Measurements from ENCODE around the gene CLEC4F. TPM values are rescaled to one million over a fixed set of nuclear protein-coding genes. Genes with fewer than 3 reads are reported as not detected.

CLEC4F gene
- total and polyA plus RNA-seq, 2 of the 4 experiments (the other 2 are of a cell fraction) = not detected

GRCh38 chr2:70828115-70828514 is 7.7 kb upstream of the CLEC4F start (continued):
- TF ChIP-seq RFX5 (IDR thresholded peaks at IDR 0.05; ENCODE audit: low read depth, low read length) = no peak
- TF ChIP-seq, protein P1, sequence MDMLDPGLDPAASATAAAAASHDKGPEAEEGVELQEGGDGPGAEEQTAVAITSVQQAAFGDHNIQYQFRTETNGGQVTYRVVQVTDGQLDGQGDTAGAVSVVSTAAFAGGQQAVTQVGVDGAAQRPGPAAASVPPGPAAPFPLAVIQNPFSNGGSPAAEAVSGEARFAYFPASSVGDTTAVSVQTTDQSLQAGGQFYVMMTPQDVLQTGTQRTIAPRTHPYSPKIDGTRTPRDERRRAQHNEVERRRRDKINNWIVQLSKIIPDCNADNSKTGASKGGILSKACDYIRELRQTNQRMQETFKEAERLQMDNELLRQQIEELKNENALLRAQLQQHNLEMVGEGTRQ (IDR thresholded peaks at IDR 0.05; ENCODE audit: low read depth, low read length) = no peak

- ChIA-PET POLR2A (ENCODE audit: unreplicated experiment) (no interaction called here), CTCF (no interaction called here)
- Histone ChIP-seq H3K9me1 (ENCODE audit: insufficient read depth, low read length) (no peaks in the 10 kb centered on the region), H2BK20ac (ENCODE audit: low read depth, low read length) (no peak overlapping the region), H3K56ac (ENCODE audit: extremely low read depth, insufficient read depth, low read length) (no peak overlapping the region), H4K91ac (ENCODE audit: insufficient read depth, low read depth, low read length) (no peak overlapping the region), H2BK120ac (ENCODE audit: low read depth, low read length) (no peak overlapping the region), H3K18ac (ENCODE audit: low read depth, low read length) (no peak overlapping the region), H3K36me3 (ENCODE audit: control insufficient read depth, insufficient read depth, low read length) (no peaks in the 10 kb centered on the region), H4K20me1 (ENCODE audit: insufficient read depth, low read length) (no peaks in the 10 kb centered on the region), H3K9me3 (ENCODE audit: control insufficient read depth, insufficient read depth, low read length) (no peaks in the 10 kb centered on the region), H3K4me2 (ENCODE audit: low read depth, low read length) (no peak overlapping the region), H3K9ac (ENCODE audit: low read depth, low read length) (no peak overlapping the region), H2AFZ (replicated peaks; ENCODE audit: low read length, poor library complexity) (no peak overlapping the region), H2AK9ac (replicated peaks; ENCODE audit: low read depth, low read length, poor library complexity) (no peak overlapping the region), H2AK5ac (ENCODE audit: low read depth, low read length) (no peak overlapping the region), H3K14ac (replicated peaks; ENCODE audit: low read depth, low read length) (no peak overlapping the region), H3K27ac (ENCODE audit: insufficient read depth, low read length) (no peak overlapping the region), H3K27me3 (ENCODE audit: control insufficient read depth, insufficient read depth, low read length) (peaks cover 16% of the 10 kb centered on the region), H3K23ac (ENCODE audit: low read depth, low read length) (no peak overlapping the region), H2BK15ac (ENCODE audit: low read depth, low read length) (no peak overlapping the region), H2BK5ac (ENCODE audit: low read depth, low read length, poor library complexity, severe bottlenecking) (no peak overlapping the region), H3K4me1 (ENCODE audit: control insufficient read depth, insufficient read depth, low read length) (no peaks in the 10 kb centered on the region), H3K4ac (ENCODE audit: low read depth, low read length) (no peak overlapping the region), H4K5ac (ENCODE audit: low read depth, low read length) (no peak overlapping the region), H3K79me1 (ENCODE audit: low read depth in 1 of 2, low read length in 2 of 2) (no peaks in the 10 kb centered on the region), H4K8ac (ENCODE audit: low read depth in 2 of 2, low read length in 2 of 2) (no peak overlapping the region), H3K4me3 (ENCODE audit: insufficient read depth, low read depth, low read length) (no peak overlapping the region)
- no peak for TF ChIP-seq RCOR1 (IDR thresholded peaks at IDR 0.05; ENCODE audit: insufficient replicate concordance, low read length)
- no peak for TF ChIP-seq BHLHE40 (IDR thresholded peaks at IDR 0.05; ENCODE audit: low read depth, low read length)
- TF ChIP-seq, protein P2, sequence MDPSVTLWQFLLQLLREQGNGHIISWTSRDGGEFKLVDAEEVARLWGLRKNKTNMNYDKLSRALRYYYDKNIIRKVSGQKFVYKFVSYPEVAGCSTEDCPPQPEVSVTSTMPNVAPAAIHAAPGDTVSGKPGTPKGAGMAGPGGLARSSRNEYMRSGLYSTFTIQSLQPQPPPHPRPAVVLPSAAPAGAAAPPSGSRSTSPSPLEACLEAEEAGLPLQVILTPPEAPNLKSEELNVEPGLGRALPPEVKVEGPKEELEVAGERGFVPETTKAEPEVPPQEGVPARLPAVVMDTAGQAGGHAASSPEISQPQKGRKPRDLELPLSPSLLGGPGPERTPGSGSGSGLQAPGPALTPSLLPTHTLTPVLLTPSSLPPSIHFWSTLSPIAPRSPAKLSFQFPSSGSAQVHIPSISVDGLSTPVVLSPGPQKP (IDR thresholded peaks at IDR 0.05; ENCODE audit: borderline replicate concordance, low read depth, low read length) = no peak
- no peak for TF ChIP-seq MAZ (IDR thresholded peaks at IDR 0.05; ENCODE audit: borderline replicate concordance, low read depth, low read length)
- TF ChIP-seq RFX5 (IDR thresholded peaks at IDR 0.05; ENCODE audit: low read depth, low read length) = no peak
- 40% methylated on average over 1 of the region's 5 CpGs; no CpG with 5 or more reads in 1 of the 2 experiments for whole genome bisulfite sequencing, 2 experiments (ENCODE audit: extremely low coverage in 2 of 2, insufficient read length in 1 of 2)
- no peak for ATAC-seq (ENCODE audit: low read depth)
- in situ Hi-C loops (cut with MboI; ENCODE audit: low sequenced_read_pairs) (no loop called here), intact Hi-C loops (cut with micrococcal nuclease) (no loop called here), dilution Hi-C loops (cut with HindIII; ENCODE audit: low sequenced_read_pairs, unreplicated experiment) (no loop called here)
- no TSS peak for BruUV-seq (replicated peaks)
- no peak for DNase-seq
Measured at GRCh38 chr2:70827388-70827787, 7.0 kb upstream of the CLEC4F start.
